Measurements from ENCODE around the gene ACOXL. TPM values are rescaled to one million over a fixed set of nuclear protein-coding genes. Genes with fewer than 3 reads are reported as not detected.

The ACOXL gene
- total RNA-seq, 2 experiments from 2014 or later, result not detected

GRCh38 chr2:110858135-110858725 is 125.9 kb downstream of the ACOXL start:
- Histone ChIP-seq H3K36me3 (ENCODE audit: insufficient read depth, low read length) (no peaks in the 10 kb centered on the region), H3K4me1 (ENCODE audit: insufficient read depth, low read length) (peaks cover 45% of the 10 kb centered on the region), H3K27me3 (ENCODE audit: control insufficient read depth in 1 of 2, insufficient read depth in 2 of 2, low read length in 2 of 2) (peaks cover 0 to 6% of the 10 kb centered on the region in 2 experiments), H3K4me3 (ENCODE audit: low read length) (peak overlapping the region; percentile 27), H3K27ac (ENCODE audit: low read depth in 1 of 2, low read length in 2 of 2) (peak overlapping the region; percentile 29 to 73), H3K9me3 (ENCODE audit: control insufficient read depth in 1 of 2, insufficient read depth in 1 of 2, low read length in 2 of 2) (no peaks in the 10 kb centered on the region)
- DNase-seq, result peak; percentile 26 to 90 (median 48)
- Mint-ChIP-seq H3K9me3 (no peaks in the 10 kb centered on the region), H3K36me3 (ENCODE audit: low read depth) (no peaks in the 10 kb centered on the region), H3K27me3 (peaks cover 4% of the 10 kb centered on the region), H3K4me3 (peak overlapping the region; percentile 75), H3K27ac (peak overlapping the region; percentile 79), H3K4me1 (ENCODE audit: low read depth) (peaks cover 55% of the 10 kb centered on the region)
- intact Hi-C loops (cut with DNase I, micrococcal nuclease), result no loop called here
- POLR2A ChIA-PET, result interaction anchor here (0.9 to 1.2 kb wide), 4 partner anchors 11 to 263 kb away, joined by 3 to 5 read pairs (median 4); partner anchors contain the start of gene BCL2L11
- TF ChIP-seq CTCF (IDR thresholded peaks at IDR 0.05), result no peak
- ATAC-seq (ENCODE audit: poor library complexity), result peak; percentile 96
- CTCF ChIA-PET, result interaction anchor here (1.3 to 2.0 kb wide), 2 partner anchors 11 to 46 kb away, joined by 5 to 6 read pairs; no protein-coding TSS in a partner anchor

- H3K27me3 Mint-ChIP-seq, result peaks cover 4% of the 10 kb centered on the region
- DNase-seq, result peak in 2 of 14 experiments; percentile 29 to 34
- H3K9me3 Mint-ChIP-seq, result no peaks in the 10 kb centered on the region
- H3K4me1 Mint-ChIP-seq (ENCODE audit: low read depth), result peaks cover 46% of the 10 kb centered on the region
- ChIA-PET POLR2A (interaction anchor here (1.1 to 1.2 kb wide), 3 partner anchors 11 to 262 kb away, joined by 3 to 5 read pairs (median 3); partner anchors contain the start of gene BCL2L11), CTCF (interaction anchor here (1.3 to 2.0 kb wide), 2 partner anchors 12 to 47 kb away, joined by 5 to 6 read pairs; no protein-coding TSS in a partner anchor)
- Histone ChIP-seq H3K4me1 (ENCODE audit: insufficient read depth, low read length) (peaks cover 37% of the 10 kb centered on the region), H3K27me3 (ENCODE audit: control insufficient read depth in 1 of 2, insufficient read depth in 2 of 2, low read length in 2 of 2) (peaks cover 0 to 6% of the 10 kb centered on the region in 2 experiments), H3K4me3 (ENCODE audit: low read length) (peak overlapping the region; percentile 27), H3K27ac (ENCODE audit: low read depth in 1 of 2, low read length in 2 of 2) (peak overlapping the region; percentile 29 to 73), H3K9me3 (ENCODE audit: control insufficient read depth in 1 of 2, insufficient read depth in 1 of 2, low read length in 2 of 2) (no peaks in the 10 kb centered on the region), H3K36me3 (ENCODE audit: insufficient read depth, low read length) (no peaks in the 10 kb centered on the region)
- peak overlapping the region; percentile 79 for H3K27ac Mint-ChIP-seq
- no peak for TF ChIP-seq CTCF (IDR thresholded peaks at IDR 0.05)
- peak overlapping the region; percentile 75 for H3K4me3 Mint-ChIP-seq
- no peaks in the 10 kb centered on the region for H3K36me3 Mint-ChIP-seq (ENCODE audit: low read depth)
- intact Hi-C loops (cut with DNase I, micrococcal nuclease), result no loop called here
- no peak for ATAC-seq (ENCODE audit: poor library complexity)
Measured at GRCh38 chr2:110858993-110859701, 126.8 kb downstream of the ACOXL start.

GRCh38 chr2:110860630-110861029 is 128.3 kb downstream of the ACOXL start:
- no peak for TF ChIP-seq CTCF (IDR thresholded peaks at IDR 0.05)
- intact Hi-C loops (cut with DNase I, micrococcal nuclease), result no loop called here
- Histone ChIP-seq H3K27ac (ENCODE audit: low read depth in 1 of 2, low read length in 2 of 2) (no peak overlapping the region), H3K4me1 (ENCODE audit: insufficient read depth, low read length) (peaks cover 41% of the 10 kb centered on the region), H3K27me3 (ENCODE audit: control insufficient read depth in 1 of 2, insufficient read depth in 2 of 2, low read length in 2 of 2) (peaks cover 0 to 6% of the 10 kb centered on the region in 2 experiments), H3K36me3 (ENCODE audit: insufficient read depth, low read length) (no peaks in the 10 kb centered on the region), H3K9me3 (ENCODE audit: control insufficient read depth in 1 of 2, insufficient read depth in 1 of 2, low read length in 2 of 2) (no peaks in the 10 kb centered on the region), H3K4me3 (ENCODE audit: low read length) (no peak overlapping the region)
- Mint-ChIP-seq H3K9me3 (no peaks in the 10 kb centered on the region), H3K36me3 (ENCODE audit: low read depth) (no peaks in the 10 kb centered on the region), H3K27ac (peak overlapping the region; percentile 79), H3K4me3 (peak overlapping the region; percentile 62), H3K4me1 (ENCODE audit: low read depth) (peaks cover 46% of the 10 kb centered on the region), H3K27me3 (peaks cover 4% of the 10 kb centered on the region)
- POLR2A ChIA-PET, result no interaction called here
- no peak for ATAC-seq (ENCODE audit: poor library complexity)
- CTCF ChIA-PET, result no interaction called here
- DNase-seq, result peak in 3 of 14 experiments; percentile 23 to 56 (median 35)

Data from CD4-positive, alpha-beta T cell (primary cell).